Measurements from ENCODE around the gene USH2A. TPM values are rescaled to one million over a fixed set of nuclear protein-coding genes. Genes with fewer than 3 reads are reported as not detected.

Gene USH2A
- total RNA-seq, 2 donors from 2014 or later = not detected

DNA sequence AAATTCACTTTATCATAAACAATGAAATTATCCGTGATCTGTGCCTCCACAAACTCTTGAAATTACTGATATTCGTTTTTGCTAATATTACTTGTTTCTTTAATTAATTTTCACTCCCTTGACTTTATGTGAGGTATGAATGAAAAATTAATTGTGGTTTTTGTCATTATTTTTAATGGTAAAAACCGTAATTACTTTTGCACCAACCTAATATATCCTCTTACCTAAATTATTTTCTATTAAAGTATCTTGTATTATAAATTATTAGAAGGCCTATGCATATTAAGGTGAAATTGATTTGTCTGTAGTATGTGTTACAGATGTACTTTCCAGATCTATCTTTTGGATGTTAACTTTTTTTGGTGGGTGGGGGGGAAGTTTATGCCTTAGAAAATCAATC lies 540.2 kb downstream of the USH2A start:
- Mint-ChIP-seq H3K27me3 (no peaks in the 10 kb centered on the region), H3K9me3 (peaks cover 5% of the 10 kb centered on the region), H3K36me3 (ENCODE audit: low read depth) (no peaks in the 10 kb centered on the region), H3K4me1 (no peaks in the 10 kb centered on the region), H3K4me3 (no peak overlapping the region), H3K27ac (no peak overlapping the region)
- ATAC-seq (replicated peaks) = no peak

DNA sequence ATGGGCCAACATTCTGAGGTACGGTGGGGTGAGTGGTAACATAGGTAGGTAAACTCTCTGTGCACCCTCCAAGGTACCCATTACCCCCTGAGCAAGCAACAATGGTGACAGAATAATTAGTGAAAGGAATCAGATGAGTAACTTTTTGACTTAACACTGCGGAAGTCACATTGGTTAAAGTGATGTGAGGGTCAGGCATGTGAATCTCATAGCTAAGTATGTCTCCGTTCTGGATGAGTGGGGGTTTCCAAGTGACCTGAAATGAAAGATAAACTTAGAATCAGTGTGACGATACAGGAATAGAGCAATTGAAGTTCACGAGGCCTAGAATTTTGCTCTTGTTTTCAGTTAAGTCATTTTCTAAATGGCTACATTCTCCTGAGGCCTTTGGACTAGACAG lies 544.4 kb downstream of the USH2A start:
- no peak for ATAC-seq (replicated peaks)
- no peak overlapping the region for H3K4me3 Mint-ChIP-seq
- H3K27ac Mint-ChIP-seq = no peak overlapping the region
- peaks cover 4% of the 10 kb centered on the region for H3K9me3 Mint-ChIP-seq
- H3K4me1 Mint-ChIP-seq = no peaks in the 10 kb centered on the region
- no peaks in the 10 kb centered on the region for H3K27me3 Mint-ChIP-seq
- H3K36me3 Mint-ChIP-seq (ENCODE audit: low read depth) = no peaks in the 10 kb centered on the region

DNA sequence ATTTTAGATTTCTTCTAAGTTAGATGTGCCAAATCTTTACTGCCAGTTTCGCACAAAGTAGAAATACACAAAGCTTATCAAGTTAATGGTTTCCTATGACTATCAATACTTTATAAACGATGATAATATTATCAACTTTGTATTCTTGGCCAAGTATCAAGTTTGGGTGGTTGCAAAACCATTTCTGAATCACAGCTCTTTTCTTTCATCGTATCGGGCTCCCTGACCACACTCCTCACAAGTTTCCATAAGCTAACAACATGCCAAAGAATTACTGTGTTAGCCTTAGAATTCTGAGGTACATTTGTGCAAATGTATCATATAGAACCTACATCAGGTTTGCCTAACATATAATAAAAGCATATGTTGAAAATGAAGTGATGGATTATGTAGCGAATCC lies 545.1 kb downstream of the USH2A start:
- H3K27ac Mint-ChIP-seq = no peak overlapping the region
- H3K27me3 Mint-ChIP-seq = no peaks in the 10 kb centered on the region
- H3K9me3 Mint-ChIP-seq = peaks cover 4% of the 10 kb centered on the region
- H3K36me3 Mint-ChIP-seq (ENCODE audit: low read depth) = no peaks in the 10 kb centered on the region
- ATAC-seq (replicated peaks) = no peak
- H3K4me3 Mint-ChIP-seq = no peak overlapping the region
- no peaks in the 10 kb centered on the region for H3K4me1 Mint-ChIP-seq

DNA sequence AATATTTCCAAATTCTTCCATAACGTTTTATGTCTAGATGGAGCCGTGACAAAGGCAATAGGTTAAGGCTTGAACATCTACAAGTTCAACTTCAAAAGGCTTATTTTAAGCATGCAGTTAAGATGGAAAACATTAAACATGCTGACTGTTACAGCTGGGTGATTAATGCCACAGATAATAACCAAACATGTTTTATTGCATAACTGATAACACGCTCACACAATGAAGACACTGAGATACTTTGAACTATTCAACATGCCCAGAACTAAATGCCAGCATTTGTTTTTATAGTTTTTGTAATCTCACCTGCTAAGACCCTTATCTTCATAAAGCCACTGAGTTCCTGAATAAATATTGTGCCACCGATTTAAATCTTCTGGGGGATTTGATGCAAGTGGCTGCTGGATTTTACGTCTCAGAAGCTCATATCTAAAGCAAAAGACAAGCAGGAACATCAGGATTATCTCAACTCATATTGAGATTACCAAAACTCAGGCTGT lies 545.7 kb downstream of the USH2A start:
- H3K27ac Mint-ChIP-seq = no peak overlapping the region
- no peak for ATAC-seq (replicated peaks)
- no peak overlapping the region for H3K4me3 Mint-ChIP-seq
- no peaks in the 10 kb centered on the region for H3K36me3 Mint-ChIP-seq (ENCODE audit: low read depth)
- no peaks in the 10 kb centered on the region for H3K27me3 Mint-ChIP-seq
- H3K9me3 Mint-ChIP-seq = peaks cover 4% of the 10 kb centered on the region
- no peaks in the 10 kb centered on the region for H3K4me1 Mint-ChIP-seq

DNA sequence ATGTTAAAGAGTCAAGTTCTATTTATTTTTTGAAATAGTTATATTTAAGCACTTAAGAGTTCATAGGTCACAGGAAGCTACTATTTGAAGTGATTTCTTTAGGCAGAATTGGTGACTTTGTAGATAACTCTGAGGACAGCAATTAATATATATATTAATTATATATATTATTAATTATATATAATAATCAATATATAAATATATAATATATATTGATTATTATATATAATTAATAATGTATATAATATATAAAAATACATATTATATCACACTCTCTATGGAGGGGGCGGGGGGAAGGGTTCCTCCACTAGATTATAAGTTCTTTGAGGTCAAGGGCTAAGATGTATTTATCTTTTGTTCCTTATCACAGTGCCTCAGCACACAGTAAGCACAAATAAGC lies 547.5 kb downstream of the USH2A start:
- Mint-ChIP-seq H3K4me1 (no peaks in the 10 kb centered on the region), H3K27me3 (no peaks in the 10 kb centered on the region), H3K9me3 (peaks cover 4% of the 10 kb centered on the region), H3K36me3 (ENCODE audit: low read depth) (no peaks in the 10 kb centered on the region), H3K27ac (no peak overlapping the region), H3K4me3 (no peak overlapping the region)
- no peak for ATAC-seq (replicated peaks)

DNA sequence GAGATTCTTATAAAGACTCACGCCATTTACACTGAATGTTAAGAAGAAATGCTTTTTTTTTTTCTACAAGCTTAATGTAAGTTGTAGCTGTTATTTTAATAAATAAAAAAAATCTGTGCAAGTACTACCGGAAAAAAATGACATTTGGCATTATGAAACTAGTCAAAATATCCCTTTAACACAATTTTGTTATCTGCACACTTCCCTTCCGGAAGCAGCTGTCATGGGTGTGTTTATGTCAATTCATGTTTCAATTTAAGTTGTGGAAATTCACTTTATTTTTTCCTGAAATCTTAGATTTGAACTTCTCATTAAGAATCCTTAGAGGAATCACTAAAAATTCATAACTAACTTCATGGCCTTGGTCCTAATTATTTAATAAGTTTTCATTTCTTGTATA lies 548.0 kb downstream of the USH2A start:
- no peaks in the 10 kb centered on the region for H3K36me3 Mint-ChIP-seq (ENCODE audit: low read depth)
- peaks cover 4% of the 10 kb centered on the region for H3K9me3 Mint-ChIP-seq
- H3K4me3 Mint-ChIP-seq = no peak overlapping the region
- ATAC-seq (replicated peaks) = no peak
- H3K27ac Mint-ChIP-seq = no peak overlapping the region
- H3K4me1 Mint-ChIP-seq = no peaks in the 10 kb centered on the region
- no peaks in the 10 kb centered on the region for H3K27me3 Mint-ChIP-seq

DNA sequence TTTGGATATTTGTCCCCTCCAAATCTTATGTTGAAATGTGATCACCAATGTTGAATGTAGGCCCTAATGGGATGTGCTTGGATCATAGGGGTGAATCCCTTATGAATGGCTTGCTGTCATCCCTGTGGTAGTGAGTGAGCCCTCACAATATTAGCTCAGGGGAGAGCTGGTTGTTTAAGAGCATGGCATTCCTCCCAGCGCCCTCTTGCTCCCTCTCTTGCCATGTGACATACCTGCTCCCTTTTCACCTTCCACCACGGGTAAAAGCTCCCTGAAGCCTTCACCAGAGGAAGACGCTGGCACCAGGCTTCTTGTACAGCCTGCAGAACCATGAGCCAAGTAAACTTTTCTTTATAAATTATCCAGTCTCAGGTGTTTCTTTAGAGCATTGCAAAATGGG lies 550.6 kb downstream of the USH2A start:
- Mint-ChIP-seq H3K27me3 (no peaks in the 10 kb centered on the region), H3K4me3 (no peak overlapping the region), H3K27ac (no peak overlapping the region), H3K4me1 (no peaks in the 10 kb centered on the region), H3K9me3 (peaks cover 11% of the 10 kb centered on the region), H3K36me3 (ENCODE audit: low read depth) (no peaks in the 10 kb centered on the region)
- no peak for ATAC-seq (replicated peaks)

DNA sequence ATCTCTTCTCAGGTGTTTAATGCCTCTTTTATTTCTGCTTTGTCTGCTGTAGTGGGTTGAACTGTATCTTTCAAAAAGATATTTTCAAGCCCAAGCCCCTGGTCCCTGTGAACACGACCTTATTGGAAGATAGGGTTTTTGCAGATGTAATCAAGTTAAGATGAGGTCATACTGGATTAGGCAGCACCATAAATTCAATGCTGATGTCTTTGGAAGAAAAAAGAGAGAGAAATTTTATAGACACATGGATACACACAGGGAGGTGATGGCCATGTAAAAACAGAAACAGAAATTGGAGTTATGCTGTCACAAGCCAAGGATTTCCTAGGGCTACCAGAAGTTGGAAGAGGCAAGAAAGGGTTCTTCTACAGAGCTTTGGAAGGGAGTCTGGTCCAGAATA lies 554.7 kb downstream of the USH2A start:
- Mint-ChIP-seq H3K4me1 (no peaks in the 10 kb centered on the region), H3K36me3 (ENCODE audit: low read depth) (no peaks in the 10 kb centered on the region), H3K27me3 (no peaks in the 10 kb centered on the region), H3K9me3 (peaks cover 25% of the 10 kb centered on the region), H3K27ac (no peak overlapping the region), H3K4me3 (no peak overlapping the region)
- no peak for ATAC-seq (replicated peaks)

DNA sequence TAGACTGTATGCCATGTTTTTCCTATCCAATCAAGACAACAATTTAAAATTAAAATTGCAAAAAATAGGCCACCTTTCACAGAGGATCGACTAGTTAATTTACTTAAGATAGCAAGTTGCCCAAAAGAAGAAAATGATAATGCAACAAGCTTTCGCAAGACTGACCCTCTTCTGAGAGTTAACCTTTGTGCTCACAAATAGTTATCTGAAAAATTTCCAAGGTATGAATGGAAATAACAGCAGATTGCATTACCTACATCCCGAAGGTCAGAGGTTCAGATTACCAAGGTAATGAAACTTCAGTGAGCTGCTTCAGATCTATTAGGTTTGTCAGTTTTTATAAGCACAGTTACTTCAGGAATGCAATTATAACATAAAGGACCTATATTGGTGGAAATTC lies 558.2 kb downstream of the USH2A start:
- H3K4me1 Mint-ChIP-seq = no peaks in the 10 kb centered on the region
- no peaks in the 10 kb centered on the region for H3K27me3 Mint-ChIP-seq
- no peak for ATAC-seq (replicated peaks)
- no peak overlapping the region for H3K4me3 Mint-ChIP-seq
- H3K36me3 Mint-ChIP-seq (ENCODE audit: low read depth) = no peaks in the 10 kb centered on the region
- H3K9me3 Mint-ChIP-seq = peaks cover 36% of the 10 kb centered on the region
- H3K27ac Mint-ChIP-seq = no peak overlapping the region

DNA sequence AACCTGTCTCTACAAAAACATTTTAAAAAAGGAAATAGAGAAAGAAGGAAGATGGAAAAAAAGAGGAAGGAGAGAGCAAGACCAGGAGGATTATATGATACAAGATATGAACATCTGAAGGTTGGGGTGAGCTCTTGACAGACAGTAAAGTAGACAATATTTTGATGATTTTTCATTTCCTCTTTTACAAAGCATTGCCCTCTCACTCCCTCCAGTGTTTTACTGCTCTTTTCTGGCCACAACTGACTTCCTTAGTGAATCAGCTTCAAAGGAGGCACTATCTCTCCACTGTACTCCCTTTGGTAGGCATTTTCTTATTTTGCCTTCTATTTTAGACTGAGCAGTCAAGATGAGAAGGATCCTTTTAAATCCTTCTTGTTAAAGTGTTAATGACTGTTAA lies 559.5 kb downstream of the USH2A start:
- Mint-ChIP-seq H3K27me3 (no peaks in the 10 kb centered on the region), H3K4me3 (no peak overlapping the region), H3K9me3 (peaks cover 36% of the 10 kb centered on the region), H3K4me1 (no peaks in the 10 kb centered on the region), H3K27ac (no peak overlapping the region), H3K36me3 (ENCODE audit: low read depth) (no peaks in the 10 kb centered on the region)
- no peak for ATAC-seq (replicated peaks)

DNA sequence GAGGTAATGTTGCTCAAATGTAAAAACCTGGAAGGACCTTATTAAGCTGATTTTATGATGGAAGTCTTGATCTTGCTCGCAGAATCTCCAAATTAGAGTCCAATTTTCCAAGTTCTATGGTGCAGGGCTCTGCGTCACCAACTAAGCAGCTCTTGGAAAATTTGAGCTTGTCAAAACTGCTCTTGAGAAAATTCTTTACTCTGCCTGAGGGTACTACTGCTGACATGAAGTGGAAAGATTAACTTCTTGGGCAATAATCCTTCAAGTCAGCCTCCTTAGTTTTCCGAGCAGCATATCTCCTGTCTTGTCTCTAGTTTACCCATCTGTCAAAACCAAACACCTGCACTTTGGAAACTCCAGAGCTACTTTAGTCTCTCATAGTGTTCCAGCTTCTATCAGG lies 562.4 kb downstream of the USH2A start:
- Mint-ChIP-seq H3K9me3 (peaks cover 24% of the 10 kb centered on the region), H3K27ac (no peak overlapping the region), H3K27me3 (no peaks in the 10 kb centered on the region), H3K4me1 (no peaks in the 10 kb centered on the region), H3K36me3 (ENCODE audit: low read depth) (no peaks in the 10 kb centered on the region), H3K4me3 (no peak overlapping the region)
- ATAC-seq (replicated peaks) = no peak

DNA sequence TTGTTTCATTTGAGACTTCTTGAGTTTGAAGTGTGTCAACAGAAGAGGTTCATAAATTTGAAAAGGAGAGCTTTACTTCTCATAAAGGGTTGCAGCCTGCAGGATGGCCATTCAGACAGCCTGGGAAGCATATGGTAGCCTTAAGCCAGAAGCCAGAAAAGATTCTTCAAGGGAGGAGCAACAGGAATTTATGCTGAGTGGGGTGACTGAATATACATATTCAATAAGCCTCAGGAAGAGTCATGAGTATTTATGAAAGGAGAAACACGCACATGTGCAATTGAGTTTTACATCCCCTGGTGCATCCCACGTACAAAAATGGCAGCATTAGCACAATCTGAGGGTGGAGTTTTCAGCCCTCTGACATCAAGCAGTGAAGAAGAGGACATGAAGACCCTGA lies 565.9 kb downstream of the USH2A start:
- H3K27me3 Mint-ChIP-seq = no peaks in the 10 kb centered on the region
- H3K36me3 Mint-ChIP-seq (ENCODE audit: low read depth) = no peaks in the 10 kb centered on the region
- peaks cover 13% of the 10 kb centered on the region for H3K9me3 Mint-ChIP-seq
- no peaks in the 10 kb centered on the region for H3K4me1 Mint-ChIP-seq
- ATAC-seq (replicated peaks) = no peak
- no peak overlapping the region for H3K4me3 Mint-ChIP-seq
- H3K27ac Mint-ChIP-seq = no peak overlapping the region

DNA sequence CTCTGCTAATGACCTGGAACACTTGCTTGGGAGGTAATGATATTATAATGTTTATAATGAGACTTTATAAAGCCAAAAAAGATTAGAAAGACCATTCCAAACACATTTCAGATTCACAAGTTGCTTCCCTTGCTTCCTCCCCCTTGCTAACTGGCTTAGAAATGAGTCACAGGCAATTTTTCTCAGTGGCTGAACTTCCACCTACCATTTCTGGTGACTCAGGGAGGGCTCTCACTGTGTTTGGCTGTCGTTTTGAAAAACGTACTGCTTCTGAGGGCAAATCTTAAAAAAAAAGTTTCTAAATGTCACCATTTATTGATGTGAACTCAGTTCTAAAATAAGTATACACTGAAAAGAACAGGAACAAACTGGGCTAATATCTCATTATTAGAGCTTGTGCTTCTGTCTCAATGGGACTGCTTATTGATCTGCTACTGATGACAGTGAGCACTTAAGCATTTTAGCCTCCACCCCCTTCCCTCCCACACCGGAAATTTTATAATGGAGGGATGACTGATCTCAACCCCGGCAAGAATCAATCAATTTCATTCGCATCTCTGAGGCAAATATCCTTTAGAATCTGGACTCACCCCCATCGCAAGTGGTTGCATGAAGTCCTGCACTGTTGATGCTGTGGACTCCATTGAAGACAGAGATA lies 577.9 kb downstream of the USH2A start:
- no peak for ATAC-seq (replicated peaks)
- Mint-ChIP-seq H3K27me3 (no peaks in the 10 kb centered on the region), H3K9me3 (peaks cover 13% of the 10 kb centered on the region), H3K36me3 (ENCODE audit: low read depth) (no peaks in the 10 kb centered on the region), H3K4me1 (no peaks in the 10 kb centered on the region), H3K4me3 (no peak overlapping the region), H3K27ac (no peak overlapping the region)

DNA sequence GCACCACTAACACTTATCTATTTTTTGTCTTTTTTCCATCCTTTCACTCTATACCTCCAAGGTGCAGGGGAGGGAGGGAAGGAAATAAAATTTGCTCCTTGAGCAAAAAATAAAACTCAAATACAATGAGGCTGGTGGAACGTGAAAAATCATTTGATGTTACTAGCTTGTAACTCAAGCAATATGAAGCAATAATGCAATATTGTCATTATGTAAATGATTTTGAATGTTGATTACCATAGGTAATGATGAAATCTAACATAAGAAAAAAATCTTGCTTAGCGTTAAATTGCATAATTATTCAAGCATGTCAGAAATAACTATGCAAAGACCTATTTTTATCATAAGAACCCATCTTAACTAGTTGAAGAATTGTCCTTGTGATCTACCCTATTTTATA lies 578.5 kb downstream of the USH2A start:
- Mint-ChIP-seq H3K36me3 (ENCODE audit: low read depth) (no peaks in the 10 kb centered on the region), H3K4me1 (no peaks in the 10 kb centered on the region), H3K9me3 (peaks cover 13% of the 10 kb centered on the region), H3K27me3 (no peaks in the 10 kb centered on the region), H3K4me3 (no peak overlapping the region), H3K27ac (no peak overlapping the region)
- no peak for ATAC-seq (replicated peaks)

DNA sequence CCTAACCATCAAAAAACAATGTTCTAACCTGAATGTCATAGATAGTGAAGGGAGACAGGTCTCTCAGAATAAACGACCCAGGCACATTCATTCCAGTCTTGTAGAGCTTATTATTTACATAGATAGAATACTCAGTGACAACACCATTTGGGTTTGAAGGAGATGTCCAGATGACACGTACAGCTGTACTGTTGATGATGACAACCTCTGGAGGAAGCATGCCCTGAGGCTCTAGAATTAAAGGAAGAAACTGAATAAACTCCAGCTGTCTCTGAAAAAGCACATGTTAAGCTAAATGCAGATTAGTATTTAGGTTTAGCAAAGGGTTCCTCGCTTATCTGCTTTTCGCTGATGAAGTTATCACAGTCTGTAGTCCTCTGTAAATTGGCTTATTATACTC lies 579.0 kb downstream of the USH2A start:
- Mint-ChIP-seq H3K9me3 (peaks cover 11% of the 10 kb centered on the region), H3K36me3 (ENCODE audit: low read depth) (no peaks in the 10 kb centered on the region), H3K27ac (no peak overlapping the region), H3K27me3 (no peaks in the 10 kb centered on the region), H3K4me3 (no peak overlapping the region), H3K4me1 (no peaks in the 10 kb centered on the region)
- no peak for ATAC-seq (replicated peaks)

DNA sequence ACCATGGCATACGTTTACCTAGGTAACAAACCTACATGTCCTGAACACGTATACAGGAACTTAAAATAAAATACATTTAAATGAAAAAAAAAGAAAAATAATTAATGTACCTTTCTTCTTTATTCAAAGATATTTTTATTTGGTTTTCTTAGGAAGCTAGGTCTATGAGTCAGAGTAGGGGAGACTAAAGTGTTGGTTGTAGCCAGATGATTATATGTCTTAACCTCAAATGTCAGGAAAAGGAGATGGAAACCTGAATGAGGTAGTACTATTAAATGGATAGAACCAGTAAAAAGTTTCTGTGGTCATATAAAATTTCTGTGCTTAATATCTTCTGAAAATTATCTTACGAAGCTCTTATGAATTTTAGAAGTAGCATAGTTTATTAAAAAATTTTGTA lies 580.3 kb downstream of the USH2A start:
- Mint-ChIP-seq H3K27me3 (no peaks in the 10 kb centered on the region), H3K4me3 (no peak overlapping the region), H3K36me3 (ENCODE audit: low read depth) (no peaks in the 10 kb centered on the region), H3K27ac (no peak overlapping the region), H3K4me1 (no peaks in the 10 kb centered on the region), H3K9me3 (peaks cover 13% of the 10 kb centered on the region)
- no peak for ATAC-seq (replicated peaks)
